ENCODE data around the gene DIP2C. TPM values are rescaled to one million over a fixed set of nuclear protein-coding genes. Genes with fewer than 3 reads are reported as not detected.
"Not testable (repeated sequence)": the region's sequence is repeated elsewhere in the genome, so short reads cannot be mapped to it uniquely, and the experiment has no call there.

The DIP2C gene
- total RNA-seq, 2 donors from 2014 or later, result 21.1 to 23.8 TPM

DNA sequence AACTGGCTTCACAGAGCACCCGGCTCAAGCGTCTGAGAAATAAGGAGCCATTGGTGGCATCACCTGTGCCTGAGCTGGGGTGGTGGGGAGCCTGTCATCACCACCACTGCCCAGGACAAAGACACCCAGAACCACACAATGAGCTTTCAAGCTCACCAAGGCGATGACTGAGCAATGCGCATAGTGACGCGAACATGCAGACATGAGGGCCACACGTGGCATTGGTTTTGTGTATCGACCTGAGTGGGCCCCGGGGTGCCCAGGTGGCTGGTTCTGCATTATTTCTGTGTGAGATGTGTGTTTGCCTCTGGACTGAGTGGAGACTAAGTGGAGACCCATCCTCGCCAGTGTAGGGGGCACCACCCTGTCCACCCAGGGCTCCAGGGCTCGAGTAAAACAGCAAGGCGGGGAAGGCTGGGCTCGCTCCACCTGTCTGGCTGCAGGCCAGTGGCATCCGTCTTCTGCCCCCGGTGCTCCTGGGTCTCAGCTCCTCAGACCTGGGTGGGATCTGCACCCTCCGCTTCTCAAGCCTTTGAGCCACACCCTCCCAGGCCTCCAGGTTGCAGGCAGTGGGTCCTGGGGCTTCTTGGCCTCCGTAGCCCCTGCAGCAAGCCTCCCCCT, 92.6 kb downstream of the DIP2C start:
- peaks cover 0 to 37% of the 10 kb centered on the region in 2 donors for H3K4me1 ChIP-seq
- no peak overlapping the region for H3K27ac ChIP-seq

DNA sequence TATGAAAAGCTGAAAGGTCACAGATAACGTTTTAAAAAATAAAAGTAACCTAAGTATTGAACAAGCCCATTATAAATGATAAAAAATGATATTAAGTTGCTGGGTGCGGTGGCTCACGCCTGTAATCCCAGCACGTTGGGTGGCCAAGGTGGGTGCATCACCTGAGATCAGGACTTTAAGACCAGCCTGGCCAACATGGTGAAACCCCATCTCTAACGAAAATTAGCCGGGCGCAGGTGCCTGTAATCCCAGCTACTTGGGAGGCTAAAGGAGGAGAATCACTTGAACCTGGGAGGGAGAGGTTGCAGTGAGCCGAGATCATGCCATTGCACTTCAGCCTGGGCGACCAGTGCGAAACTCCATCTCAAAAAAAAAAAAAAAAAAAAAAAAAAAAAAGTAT, 93.3 kb downstream of the DIP2C start:
- H3K4me3 ChIP-seq; DNase-seq (ENCODE audit: low spot score); H3K27me3 ChIP-seq; H3K9me3 ChIP-seq; H3K27ac ChIP-seq; H3K36me3 ChIP-seq: not testable (repeated sequence)
- H3K4me1 ChIP-seq, result peaks cover 0 to 30% of the 10 kb centered on the region in 2 donors

More for the DNA sequence above, 92.6 kb downstream of the DIP2C start:
- H3K9me3 ChIP-seq, result no peaks in the 10 kb centered on the region
- H3K36me3 ChIP-seq, result no peaks in the 10 kb centered on the region
- TF ChIP-seq, protein P1, sequence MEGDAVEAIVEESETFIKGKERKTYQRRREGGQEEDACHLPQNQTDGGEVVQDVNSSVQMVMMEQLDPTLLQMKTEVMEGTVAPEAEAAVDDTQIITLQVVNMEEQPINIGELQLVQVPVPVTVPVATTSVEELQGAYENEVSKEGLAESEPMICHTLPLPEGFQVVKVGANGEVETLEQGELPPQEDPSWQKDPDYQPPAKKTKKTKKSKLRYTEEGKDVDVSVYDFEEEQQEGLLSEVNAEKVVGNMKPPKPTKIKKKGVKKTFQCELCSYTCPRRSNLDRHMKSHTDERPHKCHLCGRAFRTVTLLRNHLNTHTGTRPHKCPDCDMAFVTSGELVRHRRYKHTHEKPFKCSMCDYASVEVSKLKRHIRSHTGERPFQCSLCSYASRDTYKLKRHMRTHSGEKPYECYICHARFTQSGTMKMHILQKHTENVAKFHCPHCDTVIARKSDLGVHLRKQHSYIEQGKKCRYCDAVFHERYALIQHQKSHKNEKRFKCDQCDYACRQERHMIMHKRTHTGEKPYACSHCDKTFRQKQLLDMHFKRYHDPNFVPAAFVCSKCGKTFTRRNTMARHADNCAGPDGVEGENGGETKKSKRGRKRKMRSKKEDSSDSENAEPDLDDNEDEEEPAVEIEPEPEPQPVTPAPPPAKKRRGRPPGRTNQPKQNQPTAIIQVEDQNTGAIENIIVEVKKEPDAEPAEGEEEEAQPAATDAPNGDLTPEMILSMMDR (IDR thresholded peaks at IDR 0.05), result no peak
- H3K27me3 ChIP-seq, result no peaks in the 10 kb centered on the region
- H3K4me3 ChIP-seq, result no peak overlapping the region
- DNase-seq (ENCODE audit: low spot score), result no peak

DNA sequence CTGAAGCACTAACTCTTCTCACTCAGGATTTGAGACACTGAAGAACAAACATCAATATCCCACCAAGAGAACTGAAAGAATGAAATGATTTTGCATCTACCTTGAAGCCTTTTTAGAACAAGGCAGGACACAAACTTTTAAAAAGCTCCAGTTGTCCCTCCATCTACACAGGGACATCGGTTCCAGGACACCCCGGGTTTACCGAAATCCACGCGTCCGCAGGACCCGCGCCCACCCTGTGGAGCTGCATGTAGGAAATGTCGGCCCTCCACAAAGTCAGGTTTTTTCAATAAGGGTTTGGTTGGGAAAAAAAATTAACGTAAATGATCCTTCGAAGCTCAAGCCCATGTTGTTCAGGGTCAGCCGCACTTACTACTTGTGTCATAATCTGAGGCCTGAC, 94.0 kb downstream of the DIP2C start:
- H3K27ac ChIP-seq, result no peak overlapping the region

DNA sequence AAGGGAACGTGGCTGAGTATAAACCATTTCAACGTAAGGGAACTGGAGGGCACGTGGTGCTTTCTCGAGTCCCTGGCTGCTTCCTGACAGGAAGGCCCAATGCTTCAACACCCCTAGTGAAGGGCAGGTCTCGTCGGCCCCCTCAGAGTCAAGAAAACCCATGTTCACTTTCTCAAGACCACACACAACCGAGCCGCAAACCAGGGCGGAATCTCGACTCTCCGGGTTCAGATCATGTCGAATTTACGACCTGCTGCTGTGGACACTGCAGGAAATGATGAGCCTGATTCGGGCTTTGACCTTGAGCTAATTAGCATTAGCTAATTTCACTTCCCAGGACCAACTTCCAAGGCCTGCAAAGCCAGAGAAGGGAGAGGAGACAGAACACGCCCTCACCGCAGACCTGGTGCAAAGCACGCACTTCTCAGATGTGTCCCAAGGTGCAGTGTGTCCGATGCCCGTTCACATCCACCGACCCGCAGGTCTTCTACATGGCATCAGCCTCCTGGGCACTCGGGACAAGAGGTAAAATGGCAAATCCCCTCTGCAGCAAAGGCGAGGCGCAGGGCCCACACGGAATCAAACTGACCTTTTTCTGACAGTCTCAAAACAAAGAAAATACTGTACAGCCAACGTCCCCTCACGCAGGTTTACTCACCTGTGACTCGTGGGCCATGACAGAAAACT, 94.7 kb downstream of the DIP2C start:
- H3K27me3 ChIP-seq, result no peaks in the 10 kb centered on the region
- TF ChIP-seq, protein P1 (IDR thresholded peaks at IDR 0.05), result no peak
- no peaks in the 10 kb centered on the region for H3K36me3 ChIP-seq
- H3K4me3 ChIP-seq, result no peak overlapping the region
- peak overlapping the region; percentile 43 to 67 for H3K27ac ChIP-seq
- no peak for DNase-seq (ENCODE audit: low spot score)
- H3K9me3 ChIP-seq, result no peaks in the 10 kb centered on the region
- H3K4me1 ChIP-seq, result peaks cover 0 to 16% of the 10 kb centered on the region in 2 donors

More for the DNA sequence above, 94.0 kb downstream of the DIP2C start:
- DNase-seq (ENCODE audit: low spot score), result no peak
- Histone ChIP-seq H3K36me3 (no peaks in the 10 kb centered on the region), H3K4me3 (no peak overlapping the region), H3K4me1 (peaks cover 0 to 23% of the 10 kb centered on the region in 2 donors), H3K9me3 (no peaks in the 10 kb centered on the region), H3K27me3 (no peaks in the 10 kb centered on the region)
- TF ChIP-seq, protein P1 (IDR thresholded peaks at IDR 0.05), result no peak

DNA sequence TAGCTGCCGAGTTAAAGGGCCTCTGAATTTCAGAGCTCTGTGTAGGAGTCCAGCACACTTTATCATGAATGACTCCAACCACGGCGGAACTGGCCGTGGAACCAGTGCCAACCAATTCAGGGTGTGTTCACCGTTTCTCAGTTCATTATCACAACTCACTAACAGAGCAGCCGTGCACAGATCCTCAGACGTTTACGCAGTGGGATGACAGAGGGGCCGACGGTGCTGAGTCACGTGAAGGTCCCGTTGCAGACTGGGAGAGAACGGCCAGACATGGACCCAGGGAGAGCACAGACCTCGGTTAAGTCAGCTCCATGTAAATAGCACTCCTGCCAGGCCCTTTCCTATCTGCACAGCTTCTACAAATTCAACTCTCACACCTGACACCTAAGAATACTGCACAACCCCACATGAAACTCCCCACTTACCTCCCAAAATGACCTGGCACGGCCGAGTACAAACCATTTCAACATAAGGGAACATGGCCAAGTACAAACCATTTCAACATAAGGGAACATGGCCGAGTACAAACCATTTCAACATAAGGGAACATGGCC, 95.5 kb downstream of the DIP2C start:
- Histone ChIP-seq H3K27me3 (no peaks in the 10 kb centered on the region), H3K27ac (peak overlapping the region; percentile 43 to 67), H3K4me3 (no peak overlapping the region), H3K9me3 (no peaks in the 10 kb centered on the region), H3K36me3 (no peaks in the 10 kb centered on the region), H3K4me1 (peaks cover 0 to 16% of the 10 kb centered on the region in 2 donors)
- TF ChIP-seq, protein P1 (IDR thresholded peaks at IDR 0.05), result no peak
- peak; percentile 87 for DNase-seq (ENCODE audit: low spot score)

DNA sequence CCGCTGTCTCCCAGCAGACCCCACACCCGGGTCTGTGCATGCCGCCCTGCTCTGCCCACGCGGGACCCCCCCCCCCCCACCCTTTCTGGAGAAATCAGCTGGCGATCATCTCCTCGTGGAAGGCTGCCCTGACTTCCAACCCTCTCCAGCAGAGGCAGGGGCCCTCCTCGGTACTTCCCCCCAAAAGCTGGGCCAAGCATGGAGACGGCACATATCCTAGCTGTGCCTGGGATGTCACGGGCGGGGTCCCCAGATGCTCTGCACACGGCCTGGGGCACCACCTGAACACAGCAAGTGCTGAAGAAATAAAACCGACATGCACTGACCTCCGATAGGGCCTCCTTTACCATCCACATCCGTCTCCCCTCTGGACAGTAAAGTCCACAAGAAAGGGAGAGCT, 96.0 kb downstream of the DIP2C start:
- peak overlapping the region; percentile 43 to 67 for H3K27ac ChIP-seq
- TF ChIP-seq, protein P1 (IDR thresholded peaks at IDR 0.05), result no peak
- DNase-seq (ENCODE audit: low spot score), result no peak
- no peaks in the 10 kb centered on the region for H3K36me3 ChIP-seq
- no peaks in the 10 kb centered on the region for H3K9me3 ChIP-seq
- no peak overlapping the region for H3K4me3 ChIP-seq
- H3K4me1 ChIP-seq, result peaks cover 0 to 21% of the 10 kb centered on the region in 2 donors
- no peaks in the 10 kb centered on the region for H3K27me3 ChIP-seq
